ENCODE measurements around the gene MAGOH.
"Not testable (repeated sequence)": the region's sequence is repeated elsewhere in the genome, so short reads cannot be mapped to it uniquely, and the experiment has no call there.

MAGOH gene

DNA sequence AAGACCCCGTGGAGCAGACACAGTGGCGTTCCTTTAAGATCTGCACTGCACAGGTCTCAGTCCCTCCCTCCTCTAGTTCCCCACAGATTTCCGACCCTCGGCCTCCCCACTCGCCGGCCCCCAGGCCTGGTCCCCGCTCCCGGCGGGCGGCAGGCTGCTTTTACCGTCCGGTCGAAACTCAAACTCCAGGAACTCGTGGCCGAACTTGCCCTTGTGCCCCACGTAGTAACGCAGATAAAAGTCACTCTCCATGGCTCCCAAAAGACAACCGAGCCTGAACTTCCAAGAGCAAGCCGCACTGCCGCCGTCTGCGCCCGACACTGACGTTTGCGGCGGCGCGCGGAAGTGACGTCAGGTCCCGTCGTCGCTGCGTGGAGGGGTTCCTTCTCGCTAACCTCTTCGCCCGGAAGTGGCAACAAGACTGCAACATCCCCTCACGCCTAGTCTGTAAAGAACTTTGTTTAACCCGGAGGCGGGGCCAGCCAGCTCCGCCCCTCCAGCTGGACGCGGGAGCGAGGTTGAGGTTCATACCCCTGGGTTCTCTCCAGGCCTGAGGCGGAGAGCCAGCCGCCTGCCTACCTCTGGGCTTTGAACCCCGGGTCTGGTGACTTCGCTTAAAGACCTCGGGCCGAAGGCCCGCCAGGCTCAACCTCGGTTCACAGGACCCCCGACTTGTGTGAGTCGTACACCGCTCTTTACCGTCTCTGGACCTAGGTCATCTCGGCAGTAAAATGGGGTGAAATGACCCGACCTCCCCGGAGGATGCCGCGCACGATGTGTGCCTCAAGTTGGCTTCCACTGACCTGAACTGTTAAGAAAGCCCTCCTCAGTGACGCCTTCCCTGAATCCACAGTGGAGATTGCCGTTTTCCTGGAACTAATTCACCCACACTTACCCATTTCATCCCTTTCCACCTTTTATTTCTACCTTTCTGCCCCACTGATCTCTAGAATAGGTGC, at the start of gene MAGOH:
TSS of gene MAGOH (minus strand) at position 322 of the 959 bp plus-strand sequence. CDS start at position 252, 70 bp downstream.
- peak; percentile 83 for DNase-seq (ENCODE audit: low read depth)
- H3K4me3 ChIP-seq (ENCODE audit: low read depth, low read length): peak within 1 kb of the TSS; percentile 89
- TF ChIP-seq, protein P1, sequence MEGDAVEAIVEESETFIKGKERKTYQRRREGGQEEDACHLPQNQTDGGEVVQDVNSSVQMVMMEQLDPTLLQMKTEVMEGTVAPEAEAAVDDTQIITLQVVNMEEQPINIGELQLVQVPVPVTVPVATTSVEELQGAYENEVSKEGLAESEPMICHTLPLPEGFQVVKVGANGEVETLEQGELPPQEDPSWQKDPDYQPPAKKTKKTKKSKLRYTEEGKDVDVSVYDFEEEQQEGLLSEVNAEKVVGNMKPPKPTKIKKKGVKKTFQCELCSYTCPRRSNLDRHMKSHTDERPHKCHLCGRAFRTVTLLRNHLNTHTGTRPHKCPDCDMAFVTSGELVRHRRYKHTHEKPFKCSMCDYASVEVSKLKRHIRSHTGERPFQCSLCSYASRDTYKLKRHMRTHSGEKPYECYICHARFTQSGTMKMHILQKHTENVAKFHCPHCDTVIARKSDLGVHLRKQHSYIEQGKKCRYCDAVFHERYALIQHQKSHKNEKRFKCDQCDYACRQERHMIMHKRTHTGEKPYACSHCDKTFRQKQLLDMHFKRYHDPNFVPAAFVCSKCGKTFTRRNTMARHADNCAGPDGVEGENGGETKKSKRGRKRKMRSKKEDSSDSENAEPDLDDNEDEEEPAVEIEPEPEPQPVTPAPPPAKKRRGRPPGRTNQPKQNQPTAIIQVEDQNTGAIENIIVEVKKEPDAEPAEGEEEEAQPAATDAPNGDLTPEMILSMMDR (IDR thresholded peaks at IDR 0.05; ENCODE audit: low read depth, low read length, missing control alignments): no peak
- in situ Hi-C loops (cut with HindIII; ENCODE audit: low sequenced_read_pairs): no loop called here

DNA sequence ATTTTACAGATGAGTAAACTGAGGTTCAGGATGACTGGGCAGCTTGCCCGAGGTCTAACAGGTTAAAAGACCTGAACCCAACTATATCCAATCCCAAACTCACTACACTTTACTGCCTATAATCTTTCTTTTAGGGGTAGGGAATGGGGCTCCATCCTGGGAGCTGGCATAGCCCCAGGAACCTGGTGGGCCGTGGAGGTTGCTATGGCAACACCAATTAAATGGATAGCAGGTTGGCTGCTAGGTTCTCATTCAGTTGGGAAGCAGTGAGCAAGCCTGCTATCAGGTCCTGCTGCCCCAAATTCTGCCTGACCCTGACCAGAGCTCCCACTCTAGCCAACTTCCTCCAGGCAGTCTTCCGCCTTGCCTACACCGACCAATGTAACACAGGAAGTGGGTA, 48.6 kb upstream of the MAGOH start:
- in situ Hi-C loops (cut with HindIII; ENCODE audit: low sequenced_read_pairs): no loop called here
- DNase-seq (ENCODE audit: low read depth): no peak
- TF ChIP-seq, protein P1 (IDR thresholded peaks at IDR 0.05; ENCODE audit: low read depth, low read length, missing control alignments): no peak
- H3K4me3 ChIP-seq (ENCODE audit: low read depth, low read length): no peak overlapping the region

DNA sequence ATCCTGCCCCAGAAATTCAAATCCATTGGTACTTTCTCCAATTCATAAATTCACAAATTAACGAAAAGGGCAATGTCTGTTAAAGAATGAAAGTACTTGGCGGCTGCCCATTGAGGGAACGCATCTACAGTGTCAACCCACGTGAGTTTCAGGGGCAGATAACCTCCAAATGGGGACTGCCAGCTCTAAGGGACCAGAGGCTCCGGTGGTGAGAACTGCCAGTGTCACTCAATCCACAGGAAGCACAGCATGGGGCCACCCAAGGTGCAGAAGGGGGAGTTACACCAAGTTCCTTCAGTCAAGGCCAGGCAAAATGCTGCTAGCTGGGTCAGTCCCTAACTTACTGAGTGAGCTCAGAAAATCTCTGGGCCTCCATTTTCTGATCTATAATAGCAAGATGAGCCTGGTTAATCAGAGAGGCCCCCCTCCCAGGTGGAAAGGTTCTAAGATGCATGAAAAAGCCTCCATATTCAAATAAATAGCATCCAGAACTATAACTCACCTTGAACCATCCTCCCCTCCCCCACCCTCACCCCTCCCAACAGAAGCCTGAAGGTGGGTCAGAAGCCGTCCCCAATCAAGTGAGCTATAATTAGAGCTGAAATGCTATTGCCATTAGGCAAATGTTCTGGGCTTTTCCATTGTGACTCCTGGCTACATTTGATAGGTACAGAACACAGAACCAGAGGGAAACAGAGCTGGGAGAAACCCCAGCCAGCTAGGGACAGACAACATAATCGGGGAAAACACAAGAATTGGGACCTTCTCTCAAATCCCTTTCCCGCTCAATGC, 47.8 kb upstream of the MAGOH start:
- no peak overlapping the region for H3K4me3 ChIP-seq (ENCODE audit: low read depth, low read length)
- no peak for DNase-seq (ENCODE audit: low read depth)
- in situ Hi-C loops (cut with HindIII; ENCODE audit: low sequenced_read_pairs): no loop called here
- TF ChIP-seq, protein P1 (IDR thresholded peaks at IDR 0.05; ENCODE audit: low read depth, low read length, missing control alignments): no peak

DNA sequence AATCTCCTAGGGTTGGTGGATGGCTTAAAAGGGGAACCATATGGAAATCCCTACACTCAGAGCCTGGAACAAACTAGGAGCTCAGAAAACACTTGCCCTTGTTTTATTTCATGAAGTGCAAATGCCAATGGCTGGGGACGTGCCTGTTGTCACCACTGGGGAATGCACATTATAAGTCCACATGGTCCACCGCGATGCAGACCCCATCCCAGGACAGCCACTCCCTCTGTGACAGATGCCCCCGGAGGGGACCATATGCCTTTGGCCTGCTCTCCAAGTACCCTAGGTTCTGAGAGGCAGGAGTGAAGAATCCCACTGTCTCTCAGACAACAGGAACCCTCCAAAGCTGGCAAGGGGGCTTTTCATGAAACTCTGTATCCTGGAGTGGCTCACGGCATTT, 47.2 kb upstream of the MAGOH start:
- DNase-seq (ENCODE audit: low read depth): no peak
- TF ChIP-seq, protein P1 (IDR thresholded peaks at IDR 0.05; ENCODE audit: low read depth, low read length, missing control alignments): no peak
- no peak overlapping the region for H3K4me3 ChIP-seq (ENCODE audit: low read depth, low read length)
- in situ Hi-C loops (cut with HindIII; ENCODE audit: low sequenced_read_pairs): no loop called here

DNA sequence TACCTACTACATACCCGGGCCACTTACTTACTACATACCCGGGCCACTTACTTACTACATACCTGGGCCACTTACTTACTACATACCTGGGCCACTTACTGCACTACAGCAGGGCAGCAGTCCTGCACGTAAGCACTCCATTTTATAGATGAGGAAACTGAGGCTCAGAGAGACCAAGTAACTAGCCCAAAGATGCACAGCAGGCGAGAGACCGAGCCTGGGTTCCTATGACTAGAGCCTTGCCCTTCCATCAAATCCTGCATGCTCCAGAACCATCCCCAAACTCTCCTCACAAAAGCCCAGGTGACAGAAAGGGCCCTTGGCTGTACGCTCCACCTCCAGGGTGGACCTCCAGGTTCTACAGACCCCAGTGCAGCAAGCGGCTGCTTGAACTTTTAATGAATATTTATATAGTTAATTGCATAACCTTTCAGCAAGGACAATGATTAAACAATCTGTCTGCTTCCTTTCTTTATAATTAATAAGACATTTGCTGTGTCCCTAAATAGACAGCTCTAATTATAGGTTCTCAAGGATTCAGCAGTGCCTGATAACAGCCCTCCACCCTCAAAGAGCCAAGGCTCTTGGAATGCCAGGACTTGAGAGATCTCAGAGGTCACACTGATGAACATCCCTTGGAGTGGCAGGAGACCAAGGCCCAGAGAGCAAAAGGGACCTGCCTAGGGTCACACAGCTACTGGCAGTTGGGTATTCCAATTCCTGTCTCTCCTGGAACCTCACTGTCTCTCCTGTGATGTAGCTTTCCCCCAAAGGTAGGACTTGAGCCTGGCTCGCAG, 46.1 kb upstream of the MAGOH start:
- DNase-seq (ENCODE audit: low read depth): no peak
- no peak overlapping the region for H3K4me3 ChIP-seq (ENCODE audit: low read depth, low read length)
- TF ChIP-seq, protein P1 (IDR thresholded peaks at IDR 0.05; ENCODE audit: low read depth, low read length, missing control alignments): no peak
- in situ Hi-C loops (cut with HindIII; ENCODE audit: low sequenced_read_pairs): no loop called here

DNA sequence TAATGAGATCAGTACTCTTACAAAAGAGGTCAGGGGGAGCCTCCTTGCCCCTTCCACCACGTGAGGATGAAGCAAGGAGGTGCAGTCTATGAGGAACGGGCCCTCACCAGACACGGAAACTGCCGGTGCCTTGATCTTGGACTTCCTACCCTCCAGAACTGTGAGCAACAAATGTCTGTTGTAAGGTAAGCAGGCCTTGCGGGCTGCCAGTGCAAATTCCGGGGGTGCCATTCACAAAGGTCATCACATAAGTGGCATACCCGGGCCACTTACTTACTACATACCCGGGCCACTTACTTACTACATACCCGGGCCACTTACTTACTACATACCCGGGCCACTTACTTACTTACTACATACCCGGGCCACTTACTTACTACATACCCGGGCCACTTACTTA, 44.8 kb upstream of the MAGOH start:
- DNase-seq (ENCODE audit: low read depth); H3K4me3 ChIP-seq (ENCODE audit: low read depth, low read length): not testable (repeated sequence)

More for the DNA sequence above, 44.8 kb upstream of the MAGOH start:
- in situ Hi-C loops (cut with HindIII; ENCODE audit: low sequenced_read_pairs): not testable (repeated sequence)
